ENCODE measurements around the gene SMIM10.
"Not testable (repeated sequence)": the region's sequence is repeated elsewhere in the genome, so short reads cannot be mapped to it uniquely, and the experiment has no call there.

SMIM10 gene

GRCh38 chrX:134990801-134991481 is at the start of gene SMIM10:
Gene SMIM10, plus strand, starts transcription at chrX:134990991. Its CDS starts 105 bp downstream, at chrX:134991096.
- Histone ChIP-seq H3K4me1 (ENCODE audit: insufficient read depth, low read length) (peaks cover 8% of the 10 kb centered on the region), H3K36me3 (ENCODE audit: insufficient read depth, low read length) (no peaks in the 10 kb centered on the region), H3K9me3 (ENCODE audit: control insufficient read depth, insufficient read depth, low read length) (no peaks in the 10 kb centered on the region), H3K9ac (ENCODE audit: low read depth, low read length) (peak within 1 kb of the TSS; percentile 68)

GRCh38 chrX:134946364-134946763 is 44.4 kb upstream of the SMIM10 start:
- not testable (repeated sequence) for H3K9me3 ChIP-seq (ENCODE audit: control insufficient read depth, insufficient read depth, low read length); H3K36me3 ChIP-seq (ENCODE audit: insufficient read depth, low read length)
- Histone ChIP-seq H3K4me1 (ENCODE audit: insufficient read depth, low read length) (peaks cover 11% of the 10 kb centered on the region), H3K9ac (ENCODE audit: low read depth, low read length) (peak overlapping the region; percentile 9; the same call in 1 of the 2 replicates)

- Histone ChIP-seq H3K4me1 (ENCODE audit: insufficient read depth, low read length) (peaks cover 11% of the 10 kb centered on the region), H3K9me3 (ENCODE audit: control insufficient read depth, insufficient read depth, low read length) (no peaks in the 10 kb centered on the region), H3K36me3 (ENCODE audit: insufficient read depth, low read length) (no peaks in the 10 kb centered on the region), H3K9ac (ENCODE audit: low read depth, low read length) (no peak overlapping the region)
Observed at GRCh38 chrX:134948333-134949241, 42.2 kb upstream of the SMIM10 start.

- no peaks in the 10 kb centered on the region for H3K36me3 ChIP-seq (ENCODE audit: insufficient read depth, low read length)
- H3K9me3 ChIP-seq (ENCODE audit: control insufficient read depth, insufficient read depth, low read length), result no peaks in the 10 kb centered on the region
- no peak overlapping the region for H3K9ac ChIP-seq (ENCODE audit: low read depth, low read length)
- H3K4me1 ChIP-seq (ENCODE audit: insufficient read depth, low read length), result peaks cover 8% of the 10 kb centered on the region
Observed at GRCh38 chrX:134949271-134949670, 41.5 kb upstream of the SMIM10 start.

- no peaks in the 10 kb centered on the region for H3K9me3 ChIP-seq (ENCODE audit: control insufficient read depth, insufficient read depth, low read length)
- no peak overlapping the region for H3K9ac ChIP-seq (ENCODE audit: low read depth, low read length)
- no peaks in the 10 kb centered on the region; the same call in 1 of the 2 replicates for H3K4me1 ChIP-seq (ENCODE audit: insufficient read depth, low read length)
- H3K36me3 ChIP-seq (ENCODE audit: insufficient read depth, low read length), result no peaks in the 10 kb centered on the region
Observed at GRCh38 chrX:134957836-134958235, 33.0 kb upstream of the SMIM10 start.

- H3K4me1 ChIP-seq (ENCODE audit: insufficient read depth, low read length); H3K9ac ChIP-seq (ENCODE audit: low read depth, low read length); H3K36me3 ChIP-seq (ENCODE audit: insufficient read depth, low read length); H3K9me3 ChIP-seq (ENCODE audit: control insufficient read depth, insufficient read depth, low read length): not testable (repeated sequence)
Observed at GRCh38 chrX:134960366-134960765, 30.4 kb upstream of the SMIM10 start.

GRCh38 chrX:134963041-134963440 is 27.8 kb upstream of the SMIM10 start:
- Histone ChIP-seq H3K9ac (ENCODE audit: low read depth, low read length) (no peak overlapping the region), H3K36me3 (ENCODE audit: insufficient read depth, low read length) (no peaks in the 10 kb centered on the region), H3K9me3 (ENCODE audit: control insufficient read depth, insufficient read depth, low read length) (no peaks in the 10 kb centered on the region), H3K4me1 (ENCODE audit: insufficient read depth, low read length) (no peaks in the 10 kb centered on the region; the same call in 1 of the 2 replicates)

GRCh38 chrX:134969726-134970125 is 21.1 kb upstream of the SMIM10 start:
- Histone ChIP-seq H3K9ac (ENCODE audit: low read depth, low read length) (no peak overlapping the region), H3K36me3 (ENCODE audit: insufficient read depth, low read length) (no peaks in the 10 kb centered on the region), H3K4me1 (ENCODE audit: insufficient read depth, low read length) (no peaks in the 10 kb centered on the region), H3K9me3 (ENCODE audit: control insufficient read depth, insufficient read depth, low read length) (no peaks in the 10 kb centered on the region)

- no peak overlapping the region for H3K9ac ChIP-seq (ENCODE audit: low read depth, low read length)
- no peaks in the 10 kb centered on the region for H3K36me3 ChIP-seq (ENCODE audit: insufficient read depth, low read length)
- H3K4me1 ChIP-seq (ENCODE audit: insufficient read depth, low read length), result no peaks in the 10 kb centered on the region
- no peaks in the 10 kb centered on the region for H3K9me3 ChIP-seq (ENCODE audit: control insufficient read depth, insufficient read depth, low read length)
Observed at GRCh38 chrX:134971926-134972325, 18.9 kb upstream of the SMIM10 start.

- H3K4me1 ChIP-seq (ENCODE audit: insufficient read depth, low read length), result no peaks in the 10 kb centered on the region
- H3K9ac ChIP-seq (ENCODE audit: low read depth, low read length), result no peak overlapping the region
- no peaks in the 10 kb centered on the region for H3K36me3 ChIP-seq (ENCODE audit: insufficient read depth, low read length)
- no peaks in the 10 kb centered on the region for H3K9me3 ChIP-seq (ENCODE audit: control insufficient read depth, insufficient read depth, low read length)
Observed at GRCh38 chrX:134975516-134975915, 15.3 kb upstream of the SMIM10 start.

- H3K9me3 ChIP-seq (ENCODE audit: control insufficient read depth, insufficient read depth, low read length), result no peaks in the 10 kb centered on the region
- H3K4me1 ChIP-seq (ENCODE audit: insufficient read depth, low read length), result no peaks in the 10 kb centered on the region
- no peak overlapping the region for H3K9ac ChIP-seq (ENCODE audit: low read depth, low read length)
- H3K36me3 ChIP-seq (ENCODE audit: insufficient read depth, low read length), result no peaks in the 10 kb centered on the region
Observed at GRCh38 chrX:134981910-134982309, 8.9 kb upstream of the SMIM10 start.

GRCh38 chrX:134982748-134983147 is 8.0 kb upstream of the SMIM10 start:
- no peak overlapping the region for H3K9ac ChIP-seq (ENCODE audit: low read depth, low read length)
- H3K4me1 ChIP-seq (ENCODE audit: insufficient read depth, low read length), result no peaks in the 10 kb centered on the region
- H3K9me3 ChIP-seq (ENCODE audit: control insufficient read depth, insufficient read depth, low read length), result no peaks in the 10 kb centered on the region
- H3K36me3 ChIP-seq (ENCODE audit: insufficient read depth, low read length), result no peaks in the 10 kb centered on the region

- no peak overlapping the region for H3K9ac ChIP-seq (ENCODE audit: low read depth, low read length)
- H3K36me3 ChIP-seq (ENCODE audit: insufficient read depth, low read length), result no peaks in the 10 kb centered on the region
- peaks cover 4% of the 10 kb centered on the region for H3K4me1 ChIP-seq (ENCODE audit: insufficient read depth, low read length)
- no peaks in the 10 kb centered on the region for H3K9me3 ChIP-seq (ENCODE audit: control insufficient read depth, insufficient read depth, low read length)
Observed at GRCh38 chrX:134985479-134985878, 5.3 kb upstream of the SMIM10 start.

GRCh38 chrX:134990475-134990800 is 353 bp upstream of the SMIM10 start:
- H3K4me1 ChIP-seq (ENCODE audit: insufficient read depth, low read length), result peaks cover 8% of the 10 kb centered on the region

GRCh38 chrX:134997646-134998045 is 6.9 kb downstream of the SMIM10 start:
- H3K9ac ChIP-seq (ENCODE audit: low read depth, low read length), result no peak overlapping the region
- no peaks in the 10 kb centered on the region for H3K9me3 ChIP-seq (ENCODE audit: control insufficient read depth, insufficient read depth, low read length)
- no peaks in the 10 kb centered on the region for H3K36me3 ChIP-seq (ENCODE audit: insufficient read depth, low read length)
- H3K4me1 ChIP-seq (ENCODE audit: insufficient read depth, low read length), result no peaks in the 10 kb centered on the region

More at GRCh38 chrX:134990475-134990800, 353 bp upstream of the SMIM10 start:
- Histone ChIP-seq H3K36me3 (ENCODE audit: insufficient read depth, low read length) (no peaks in the 10 kb centered on the region), H3K9me3 (ENCODE audit: control insufficient read depth, insufficient read depth, low read length) (no peaks in the 10 kb centered on the region), H3K9ac (ENCODE audit: low read depth, low read length) (peak overlapping the region; percentile 68; the same call in 1 of the 2 replicates)

Measured in ES-I3 (cell line).